Subcutaneous abdominal adipose tissue (tissue), 5 donors: ENCODE measurements around the gene GATAD2A.
"Not testable (repeated sequence)": the region's sequence is repeated elsewhere in the genome, so short reads cannot be mapped to it uniquely, and the experiment has no call there.

ENCODE experiments used
- H3K27ac ChIP-seq: one replicate; pipeline ENCODE4 v1.7.0; 2013; ENCODE audit warnings: low read depth, mild to moderate bottlenecking, inconsistent platforms, low read length, moderate library complexity
- H3K27me3 ChIP-seq, 5 donors: one replicate each; pipeline ENCODE4 v1.7.0; 2013; ENCODE audit warnings: low read length in 5 of 5, inconsistent platforms in 1 of 5; ENCODE audit not compliant: control insufficient read depth in 5 of 5, insufficient read depth in 4 of 5
- H3K36me3 ChIP-seq, 5 donors: one replicate each; pipeline ENCODE4 v1.7.0; 2013; ENCODE audit warnings: low read length in 5 of 5; ENCODE audit not compliant: control insufficient read depth in 5 of 5, insufficient read depth in 5 of 5
- H3K4me1 ChIP-seq, 5 donors: one replicate each; pipeline ENCODE4 v1.7.0; 2013; ENCODE audit warnings: low read length in 5 of 5, mild to moderate bottlenecking in 3 of 5, moderate library complexity in 1 of 5; ENCODE audit not compliant: control insufficient read depth in 5 of 5, insufficient read depth in 5 of 5
- H3K4me3 ChIP-seq, 5 donors: one replicate each; pipeline ENCODE4 v1.7.0; 2013; ENCODE audit warnings: low read length in 5 of 5, low read depth in 1 of 5
- H3K9ac ChIP-seq, 5 donors: one replicate each; pipeline ENCODE4 v1.7.0; 2013; ENCODE audit warnings: low read length in 5 of 5, mild to moderate bottlenecking in 4 of 5, moderate library complexity in 3 of 5
- H3K9me3 ChIP-seq, 5 donors: one replicate each; pipeline ENCODE4 v1.7.0; 2013; ENCODE audit warnings: low read length in 5 of 5; ENCODE audit not compliant: control insufficient read depth in 5 of 5
- donor health status: healthy.
- donor health status: healthy.
- donor health status: healthy.
- donor health status: healthy.
- donor health status: healthy.

GATAD2A gene

DNA sequence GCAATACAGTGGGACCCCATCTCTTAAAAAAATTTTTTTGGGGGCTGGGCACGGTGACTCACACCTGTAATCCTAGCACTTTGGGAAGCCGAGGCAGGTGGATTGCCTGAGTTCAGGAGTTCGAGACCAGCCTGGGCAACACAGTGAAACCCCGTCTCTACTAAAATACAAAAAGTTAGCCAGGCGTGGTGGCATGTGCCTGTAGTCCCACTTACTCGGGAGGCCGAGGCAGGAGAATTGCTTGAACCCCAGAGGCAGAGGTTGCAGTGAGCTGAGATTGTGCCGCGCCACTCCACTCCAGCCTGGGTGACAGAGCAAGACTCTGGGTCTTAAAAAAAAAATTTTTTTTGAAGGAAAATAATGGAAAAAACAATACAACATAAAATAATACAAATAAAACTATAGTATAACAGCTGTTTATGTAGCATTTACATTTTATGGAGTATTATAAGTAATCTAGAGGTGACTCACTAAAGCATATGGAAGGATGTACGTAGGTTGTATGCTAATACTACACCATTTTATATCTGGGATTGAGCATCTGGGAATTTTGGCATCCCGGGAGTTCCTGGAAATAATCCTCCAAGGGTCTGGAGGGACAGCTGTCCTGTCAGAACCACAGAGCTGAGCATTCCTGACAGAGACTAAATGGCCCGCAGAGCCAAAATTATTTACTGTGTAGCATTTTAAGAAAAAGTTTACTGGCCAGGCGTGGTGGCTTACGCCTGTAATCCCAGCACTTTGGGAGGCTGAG lies 49.9 kb downstream of the GATAD2A start:
- not testable (repeated sequence) for H3K9me3 ChIP-seq, H3K36me3 ChIP-seq, H3K27me3 ChIP-seq, H3K4me3 ChIP-seq, H3K9ac ChIP-seq, H3K27ac ChIP-seq
- H3K4me1 ChIP-seq = peaks cover 9 to 51% (median 44%) of the 10 kb centered on the region in 5 donors

- peak overlapping the region in 1 of 5 donors; percentile 28 for H3K9ac ChIP-seq
- H3K9me3 ChIP-seq = no peaks in the 10 kb centered on the region
- peaks cover 17 to 58% (median 53%) of the 10 kb centered on the region in 5 donors for H3K4me1 ChIP-seq
- no peak overlapping the region for H3K4me3 ChIP-seq
- no peak overlapping the region for H3K27ac ChIP-seq
- peaks cover 0 to 7% (median 4%) of the 10 kb centered on the region in 5 donors for H3K36me3 ChIP-seq
- no peaks in the 10 kb centered on the region for H3K27me3 ChIP-seq
Measured at GRCh38 chr19:19457671-19458070, 52.2 kb downstream of the GATAD2A start.

- peaks cover 0 to 7% (median 4%) of the 10 kb centered on the region in 5 donors for H3K36me3 ChIP-seq
- no peaks in the 10 kb centered on the region for H3K27me3 ChIP-seq
- H3K27ac ChIP-seq = peak overlapping the region; percentile 54
- no peak overlapping the region for H3K4me3 ChIP-seq
- no peaks in the 10 kb centered on the region for H3K9me3 ChIP-seq
- H3K9ac ChIP-seq = peak overlapping the region in 2 of 5 donors; percentile 20 to 41
- H3K4me1 ChIP-seq = peaks cover 17 to 58% (median 54%) of the 10 kb centered on the region in 5 donors
Measured at GRCh38 chr19:19458110-19458816, 52.8 kb downstream of the GATAD2A start.

- Histone ChIP-seq H3K36me3 (peaks cover 0 to 7% (median 4%) of the 10 kb centered on the region in 5 donors), H3K4me1 (peaks cover 22 to 66% (median 60%) of the 10 kb centered on the region in 5 donors), H3K9ac (peak overlapping the region in 3 of 5 donors; percentile 20 to 41 (median 28)), H3K27me3 (no peaks in the 10 kb centered on the region), H3K27ac (peak overlapping the region; percentile 54), H3K4me3 (no peak overlapping the region), H3K9me3 (no peaks in the 10 kb centered on the region)
Measured at GRCh38 chr19:19459073-19459472, 53.6 kb downstream of the GATAD2A start.

GRCh38 chr19:19459707-19460251 lies 54.3 kb downstream of the GATAD2A start:
- peak overlapping the region in 3 of 5 donors; percentile 20 to 33 (median 27) for H3K4me3 ChIP-seq

DNA sequence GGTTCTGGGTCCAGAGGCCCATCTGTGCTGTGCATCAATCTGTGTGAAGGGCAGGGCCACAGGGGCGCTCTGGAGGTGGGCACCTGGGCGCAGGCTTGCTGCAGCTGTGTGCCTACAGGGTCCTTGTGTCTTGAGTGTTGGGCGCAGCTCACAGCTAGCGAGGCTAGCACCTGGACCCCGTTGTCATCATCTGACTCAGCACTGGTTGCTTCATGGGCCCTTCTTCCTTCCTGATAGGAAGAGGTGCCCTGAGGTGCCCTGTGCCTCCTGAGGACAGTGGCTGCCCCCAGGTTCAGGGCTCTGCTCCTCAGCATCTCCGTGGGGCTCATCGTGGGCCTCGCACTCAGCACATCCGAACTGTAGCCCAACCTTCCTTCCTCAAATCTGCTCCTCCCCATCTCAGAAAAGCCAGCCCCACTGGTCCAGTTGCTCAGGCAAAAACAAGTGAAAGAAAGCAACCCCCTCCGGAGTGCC lies 54.8 kb downstream of the GATAD2A start:
- Histone ChIP-seq H3K4me3 (peak overlapping the region in 3 of 5 donors; percentile 20 to 39 (median 36)), H3K9me3 (no peaks in the 10 kb centered on the region), H3K4me1 (peaks cover 22 to 75% (median 69%) of the 10 kb centered on the region in 5 donors), H3K36me3 (peaks cover 0 to 14% (median 6%) of the 10 kb centered on the region in 5 donors), H3K9ac (peak overlapping the region in 3 of 5 donors; percentile 10 to 65 (median 53)), H3K27me3 (no peaks in the 10 kb centered on the region), H3K27ac (peak overlapping the region; percentile 65)

More at GRCh38 chr19:19459707-19460251, 54.3 kb downstream of the GATAD2A start:
- peaks cover 0 to 9% (median 4%) of the 10 kb centered on the region in 5 donors for H3K36me3 ChIP-seq
- H3K27me3 ChIP-seq = no peaks in the 10 kb centered on the region
- H3K4me1 ChIP-seq = peaks cover 22 to 73% (median 67%) of the 10 kb centered on the region in 5 donors
- peak overlapping the region; percentile 65 for H3K27ac ChIP-seq
- H3K9ac ChIP-seq = peak overlapping the region in 4 of 5 donors; percentile 5 to 65 (median 12)
- H3K9me3 ChIP-seq = no peaks in the 10 kb centered on the region

DNA sequence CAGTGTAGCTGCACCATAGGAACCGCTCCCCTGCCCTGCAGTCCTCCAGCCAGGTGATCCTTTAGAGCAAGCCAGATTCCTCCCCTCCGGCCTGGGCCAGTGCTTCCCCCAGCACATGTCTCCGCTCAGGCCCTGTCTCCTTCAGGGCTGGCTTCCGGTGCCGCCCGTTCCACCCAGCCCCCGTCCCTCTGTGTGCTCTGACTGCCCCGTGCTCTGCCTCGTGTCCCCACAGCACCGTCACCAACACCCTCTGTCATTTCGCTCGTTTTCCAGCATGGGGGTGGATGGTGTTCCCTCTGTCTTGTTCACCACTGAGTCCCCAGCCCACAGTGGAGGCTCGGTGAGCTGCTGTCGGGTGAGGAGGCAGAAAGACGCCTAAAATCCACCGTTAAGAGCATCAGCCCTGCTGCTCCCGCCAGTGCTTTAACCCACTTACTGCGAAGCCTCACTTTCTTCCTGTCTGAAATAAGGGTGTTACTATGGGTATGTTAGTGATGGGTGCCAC lies 55.3 kb downstream of the GATAD2A start:
- Histone ChIP-seq H3K9ac (peak overlapping the region in 4 of 5 donors; percentile 22 to 68 (median 59)), H3K9me3 (no peaks in the 10 kb centered on the region), H3K4me1 (peaks cover 22 to 75% (median 69%) of the 10 kb centered on the region in 5 donors), H3K27me3 (no peaks in the 10 kb centered on the region), H3K4me3 (peak overlapping the region in 3 of 5 donors; percentile 20 to 39 (median 36)), H3K36me3 (peaks cover 0 to 19% (median 11%) of the 10 kb centered on the region in 5 donors), H3K27ac (peak overlapping the region; percentile 65)

DNA sequence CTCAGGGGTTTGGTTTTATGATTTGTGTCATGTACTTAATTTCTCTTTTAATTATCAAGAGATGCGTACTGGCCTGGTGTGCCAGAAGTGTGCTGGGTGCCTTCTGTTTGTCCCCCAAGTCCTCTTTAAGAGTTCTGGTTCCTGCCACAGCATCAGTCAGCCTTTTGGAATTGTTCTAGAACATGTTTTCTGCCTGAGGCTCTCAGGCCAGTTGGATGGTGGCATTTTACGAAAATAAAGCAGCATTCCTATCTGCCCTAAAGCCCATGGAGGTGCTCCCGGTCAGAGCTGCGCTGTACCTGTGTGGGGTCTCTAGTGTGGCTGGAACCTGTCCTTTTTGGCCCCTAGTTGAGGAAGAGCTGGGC lies 55.8 kb downstream of the GATAD2A start:
- H3K4me1 ChIP-seq = peaks cover 22 to 75% (median 69%) of the 10 kb centered on the region in 5 donors
- no peaks in the 10 kb centered on the region for H3K27me3 ChIP-seq
- peak overlapping the region in 4 of 5 donors; percentile 22 to 68 (median 59) for H3K9ac ChIP-seq
- no peaks in the 10 kb centered on the region for H3K9me3 ChIP-seq
- peak overlapping the region; percentile 65 for H3K27ac ChIP-seq
- peak overlapping the region in 4 of 5 donors; percentile 4 to 41 (median 31) for H3K4me3 ChIP-seq
- peaks cover 0 to 24% (median 16%) of the 10 kb centered on the region in 5 donors for H3K36me3 ChIP-seq

DNA sequence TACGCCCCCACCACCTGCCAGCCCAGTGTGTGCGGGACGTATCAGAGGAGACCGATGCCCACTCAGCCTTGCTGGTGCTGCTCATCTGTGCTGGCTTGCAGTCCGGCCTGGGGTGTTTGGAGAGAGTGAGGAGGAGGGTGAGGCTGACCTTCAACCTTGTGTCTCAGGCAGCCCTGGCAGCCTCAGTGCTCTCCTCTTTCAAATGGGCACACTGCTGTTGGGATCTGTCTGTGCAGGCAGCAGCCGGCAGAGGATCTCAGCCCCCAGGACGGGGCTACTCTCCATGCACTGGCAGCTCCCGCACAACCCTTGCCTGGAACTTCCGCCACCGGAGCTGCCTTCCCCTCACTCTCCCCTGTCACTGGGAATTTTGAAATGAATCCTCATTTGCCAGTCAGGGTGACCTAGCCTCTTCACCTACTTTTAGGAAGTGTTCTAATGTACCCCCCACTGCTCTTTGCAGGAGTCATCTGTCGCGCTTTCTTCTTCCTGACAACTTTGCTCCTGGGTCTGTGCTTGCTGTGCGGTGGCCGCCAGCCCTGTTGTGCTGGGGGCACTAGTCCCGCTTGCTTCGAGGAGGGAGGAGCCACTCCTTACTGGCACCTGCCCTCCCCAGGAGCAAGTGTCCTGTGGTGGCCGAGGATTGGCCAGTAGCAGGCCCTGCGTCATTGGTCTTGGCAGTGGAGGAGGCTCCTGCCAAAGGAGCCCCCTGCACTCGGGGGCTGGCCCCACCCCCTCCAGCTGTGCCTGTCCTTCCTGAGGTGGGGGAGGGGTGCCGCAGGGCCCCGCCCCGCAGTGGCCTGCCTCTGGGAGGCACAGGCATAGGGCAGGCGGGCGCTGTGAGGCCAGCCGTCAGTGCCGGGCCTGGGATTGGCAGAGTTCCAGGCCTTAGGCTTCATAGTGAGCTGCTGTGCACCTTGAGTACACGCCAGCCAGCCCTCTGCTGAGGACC lies 56.5 kb downstream of the GATAD2A start:
- no peaks in the 10 kb centered on the region for H3K27me3 ChIP-seq
- peak overlapping the region in 4 of 5 donors; percentile 22 to 41 (median 28) for H3K4me3 ChIP-seq
- no peaks in the 10 kb centered on the region for H3K9me3 ChIP-seq
- H3K9ac ChIP-seq = peak overlapping the region in 4 of 5 donors; percentile 4 to 68 (median 66)
- H3K4me1 ChIP-seq = peaks cover 22 to 75% (median 69%) of the 10 kb centered on the region in 5 donors
- H3K27ac ChIP-seq = peak overlapping the region; percentile 65
- H3K36me3 ChIP-seq = peaks cover 0 to 29% (median 22%) of the 10 kb centered on the region in 5 donors
